HG03460 (cell line): Measurements from ENCODE around the gene NPR2.

Experiments used
- ATAC-seq: cut with Tn5 transposase; IDR thresholded peaks from one replicate; pipeline ENCODE4 v1.9.1; 2021; ENCODE audit not compliant: unreplicated experiment

Gene NPR2

GRCh38 chr9:35852876-35853865, 61.8 kb downstream of the NPR2 start:
- ATAC-seq, result no peak

- no peak for ATAC-seq
Measured at GRCh38 chr9:35854091-35854762, 62.8 kb downstream of the NPR2 start.

GRCh38 chr9:35856206-35856605, 64.8 kb downstream of the NPR2 start:
- ATAC-seq, result no peak

GRCh38 chr9:35856882-35857281, 65.5 kb downstream of the NPR2 start:
- ATAC-seq, result no peak

GRCh38 chr9:35858458-35858857, 67.1 kb downstream of the NPR2 start:
- ATAC-seq, result no peak
